DLD1 (cell line): ENCODE results near the gene NABP2.
"Not testable (repeated sequence)": the region's sequence is repeated elsewhere in the genome, so short reads cannot be mapped to it uniquely, and the experiment has no call there.

Experiments used
- in situ Hi-C: cut with HindIII; loops from 2 replicates; pipeline ENCODE4 v1.10.0; 2017; ENCODE audit warnings: low sequenced_read_pairs

NABP2 gene

DNA sequence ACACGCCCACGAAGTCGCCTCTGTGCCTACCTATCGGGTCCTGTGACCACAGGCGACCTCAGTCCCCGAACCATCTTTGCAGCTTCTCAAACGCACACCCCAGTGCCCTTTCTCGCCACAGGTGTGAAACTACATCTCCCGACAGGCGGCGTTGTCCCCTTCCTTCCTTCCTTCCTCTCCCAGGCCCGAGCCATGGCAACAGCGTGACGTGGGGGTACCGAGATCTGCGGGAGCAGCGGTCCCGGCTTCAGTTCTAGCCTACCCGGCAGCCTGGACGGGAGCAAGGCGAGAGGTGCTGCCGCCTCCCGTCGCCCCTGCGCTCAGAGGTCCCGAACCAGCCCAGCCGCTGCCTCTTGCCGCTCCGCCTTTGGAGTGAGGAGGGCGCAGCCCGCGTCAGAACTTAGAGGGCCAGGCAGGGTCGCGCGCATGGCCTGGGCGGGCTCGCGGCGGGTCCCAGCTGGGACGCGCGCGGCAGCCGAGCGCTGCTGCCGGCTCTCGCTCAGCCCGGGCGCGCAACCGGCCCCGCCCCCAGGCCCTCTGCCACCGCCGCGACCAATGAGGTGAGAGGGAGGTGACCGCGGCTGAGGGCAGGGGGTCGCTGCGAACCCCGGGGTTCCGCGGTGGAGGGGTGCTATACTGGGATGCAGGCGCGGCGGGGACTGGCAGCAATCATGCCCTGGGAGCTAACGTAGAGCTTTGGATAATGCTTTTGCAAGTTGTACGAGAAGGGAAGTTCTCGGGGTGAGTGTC, 42.7 kb downstream of the NABP2 start, which contains the start of gene COQ10A:
Gene COQ10A, plus strand, starts transcription at position 250 of the 750 bp plus-strand sequence. Its CDS starts 177 bp downstream, at position 427.
- in situ Hi-C loops: no loop called here

DNA sequence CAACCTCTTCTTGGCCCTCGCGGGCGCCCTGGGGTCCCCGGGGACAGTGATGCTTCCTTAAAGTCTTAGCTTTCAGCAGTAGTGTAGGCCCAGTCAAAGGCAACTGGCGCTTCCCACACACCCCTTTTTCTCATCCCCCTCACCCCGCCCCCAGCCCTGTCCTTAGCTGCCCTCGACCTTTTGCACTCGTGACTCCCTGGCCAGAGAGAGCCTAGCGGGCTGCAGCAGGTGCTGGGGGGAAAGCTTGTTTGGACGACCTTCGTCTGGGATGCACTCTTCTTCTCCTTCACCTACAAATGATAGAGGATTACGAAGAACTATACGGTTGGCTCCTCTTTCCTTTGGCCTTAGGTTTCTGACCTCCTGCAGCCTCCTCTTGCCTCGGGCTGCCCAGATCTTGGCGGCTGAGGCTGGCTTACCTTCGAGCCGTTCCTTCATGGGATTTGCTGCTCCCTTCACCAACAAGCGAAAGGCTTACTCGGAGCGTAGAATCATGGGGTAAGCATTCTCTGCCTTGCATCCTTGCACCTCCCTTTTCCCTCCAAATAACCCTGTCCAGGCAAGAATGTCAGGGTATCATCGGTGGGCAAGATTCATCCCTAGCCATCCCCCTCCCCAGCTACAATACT, 43.4 kb downstream of the NABP2 start:
- in situ Hi-C loops: no loop called here

DNA sequence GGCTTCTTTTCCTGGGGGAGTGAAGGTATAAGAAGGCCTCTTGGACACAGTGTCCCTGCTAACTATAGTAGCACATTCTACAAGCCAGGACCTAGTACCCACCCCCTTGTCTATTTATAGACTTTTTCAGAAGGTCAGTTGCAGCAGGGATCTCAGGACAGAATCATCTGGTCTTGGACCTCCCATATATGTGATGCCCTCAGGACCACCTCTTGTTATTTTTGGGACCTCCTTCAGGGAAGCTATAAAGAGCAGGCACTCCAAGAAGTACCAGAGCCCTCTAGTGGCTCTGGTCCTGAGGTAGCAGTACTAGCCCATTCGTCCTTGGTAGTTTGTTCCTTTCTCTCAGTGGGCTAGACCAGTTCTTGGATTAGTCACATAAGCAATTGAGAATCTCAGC, 46.9 kb downstream of the NABP2 start:
- in situ Hi-C loops: no loop called here

DNA sequence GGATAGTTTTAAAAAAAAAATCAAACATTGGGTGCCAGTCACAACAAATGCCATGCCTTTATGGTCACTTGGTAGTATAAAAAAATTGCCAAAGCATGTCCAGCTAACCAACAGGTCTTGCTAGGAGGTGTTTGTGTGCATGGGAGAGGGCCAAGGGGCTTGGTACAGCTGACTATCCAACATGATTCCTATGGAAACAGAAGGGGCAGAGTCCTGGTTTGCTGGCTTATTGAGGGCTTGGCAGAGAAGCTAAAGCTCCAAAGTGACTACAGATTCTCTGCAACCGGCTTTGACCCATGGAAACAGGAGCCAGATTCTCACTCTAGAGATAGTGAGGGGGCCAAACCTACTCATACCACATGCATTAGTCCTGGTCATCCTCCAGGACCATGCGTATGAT, 48.3 kb downstream of the NABP2 start:
- in situ Hi-C loops: not testable (repeated sequence)

DNA sequence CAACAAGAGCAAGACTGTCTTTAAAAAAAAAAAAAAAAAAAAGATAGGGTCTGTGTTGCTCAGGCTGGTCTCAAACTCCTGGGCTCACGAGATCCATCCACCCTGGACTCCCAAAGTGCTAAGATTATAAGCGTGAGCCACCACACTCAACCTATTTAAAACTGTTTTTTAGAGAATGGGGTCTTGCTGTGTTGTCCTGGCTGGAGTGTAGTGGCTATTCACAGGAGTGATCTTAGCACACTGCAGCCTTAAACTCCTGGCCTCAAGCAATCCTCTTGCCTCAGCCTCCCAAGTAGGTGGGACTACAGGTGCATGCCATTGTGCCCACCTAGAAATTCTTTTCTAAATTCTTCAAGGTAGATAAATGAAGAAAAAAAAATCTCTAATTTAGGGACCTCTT, 50.2 kb downstream of the NABP2 start:
- in situ Hi-C loops: no loop called here

DNA sequence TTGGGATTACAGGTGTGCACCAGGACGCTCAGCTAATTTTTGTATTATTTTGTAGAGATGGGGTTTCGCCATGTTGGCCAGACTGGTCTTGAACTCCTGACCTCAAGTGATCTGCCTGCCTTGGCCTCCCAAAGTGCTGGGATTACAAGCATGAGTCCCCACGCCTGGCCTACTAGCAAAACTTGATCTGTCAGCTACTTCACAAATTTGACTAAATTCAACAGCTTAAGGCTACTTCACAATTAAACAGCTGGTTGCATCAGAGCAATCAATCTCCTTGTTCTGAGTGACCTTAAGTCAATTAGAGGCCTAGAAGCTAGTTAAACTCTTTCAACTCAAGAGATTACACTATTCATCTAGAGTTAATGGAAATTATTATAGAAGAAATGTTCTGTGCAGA, 54.8 kb downstream of the NABP2 start:
- in situ Hi-C loops: no loop called here
